GM12892 (cell line): Measurements from ENCODE around the gene NKAIN2.

Source experiments
- POLR2A ChIP-seq: IDR thresholded peaks from 2 replicates; pipeline ENCODE4 v1.6.1; 2011; ENCODE audit warnings: low read depth, low read length, control low read depth
- POLR2AphosphoS5 ChIP-seq: IDR thresholded peaks from 2 replicates; pipeline ENCODE4 v1.6.1; 2011; ENCODE audit warnings: low read depth, low read length, control low read depth
- TAF1 ChIP-seq: IDR thresholded peaks from 2 replicates; pipeline ENCODE4 v1.6.1; 2011; ENCODE audit warnings: low read depth, mild to moderate bottlenecking, control low read depth, low read length, borderline replicate concordance

DNA sequence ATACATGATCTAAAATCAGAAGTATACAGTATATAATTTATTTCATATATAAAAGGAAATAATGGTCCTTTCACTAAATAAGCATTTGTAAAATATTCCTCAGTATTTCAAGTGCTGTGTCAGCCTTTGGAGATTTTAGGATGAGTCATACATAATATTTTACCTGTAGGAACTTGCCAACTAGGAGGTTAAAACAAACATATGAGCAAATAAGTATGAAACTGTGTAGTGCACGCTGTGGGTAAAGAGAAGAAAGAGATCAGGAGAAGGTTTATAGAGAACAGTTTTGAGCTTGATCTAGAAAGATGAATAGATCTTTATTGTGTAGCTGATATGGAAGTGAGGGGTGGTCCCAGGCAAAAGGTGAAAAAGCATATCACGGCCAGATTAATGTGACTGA, 988.7 kb downstream of the NKAIN2 start:
- no peak for TF ChIP-seq POLR2A
- no peak for TF ChIP-seq POLR2AphosphoS5
- TF ChIP-seq TAF1 = no peak
